Prostate gland (tissue), 2 donors: ENCODE data around the gene TMEM272.

Experiments
- POLR2A ChIP-seq: fragments of 450-650 bp; IDR thresholded peaks from one replicate; pipeline ENCODE4 v1.6.1; 2016; ENCODE audit warnings: antibody characterized with exemption, mild to moderate bottlenecking
- TF ChIP-seq, protein P1 (sequence below), 4 experiments: fragments of 200-600 bp in 2 of 4; fragments of 450-650 bp in 2 of 4; sonication (generic) in 2 of 4; IDR thresholded peaks; 1 replicate in 3 of 4; 2 replicates in 1 of 4; pipeline ENCODE4 v1.5.1; 2016 to 2019; ENCODE audit warnings: antibody characterized with exemption in 4 of 4, mild to moderate bottlenecking in 2 of 4, moderate library complexity in 2 of 4

GRCh38 chr13:51786425-51787265 is 58.3 kb downstream of the TMEM272 start:
- TF ChIP-seq, protein P1, sequence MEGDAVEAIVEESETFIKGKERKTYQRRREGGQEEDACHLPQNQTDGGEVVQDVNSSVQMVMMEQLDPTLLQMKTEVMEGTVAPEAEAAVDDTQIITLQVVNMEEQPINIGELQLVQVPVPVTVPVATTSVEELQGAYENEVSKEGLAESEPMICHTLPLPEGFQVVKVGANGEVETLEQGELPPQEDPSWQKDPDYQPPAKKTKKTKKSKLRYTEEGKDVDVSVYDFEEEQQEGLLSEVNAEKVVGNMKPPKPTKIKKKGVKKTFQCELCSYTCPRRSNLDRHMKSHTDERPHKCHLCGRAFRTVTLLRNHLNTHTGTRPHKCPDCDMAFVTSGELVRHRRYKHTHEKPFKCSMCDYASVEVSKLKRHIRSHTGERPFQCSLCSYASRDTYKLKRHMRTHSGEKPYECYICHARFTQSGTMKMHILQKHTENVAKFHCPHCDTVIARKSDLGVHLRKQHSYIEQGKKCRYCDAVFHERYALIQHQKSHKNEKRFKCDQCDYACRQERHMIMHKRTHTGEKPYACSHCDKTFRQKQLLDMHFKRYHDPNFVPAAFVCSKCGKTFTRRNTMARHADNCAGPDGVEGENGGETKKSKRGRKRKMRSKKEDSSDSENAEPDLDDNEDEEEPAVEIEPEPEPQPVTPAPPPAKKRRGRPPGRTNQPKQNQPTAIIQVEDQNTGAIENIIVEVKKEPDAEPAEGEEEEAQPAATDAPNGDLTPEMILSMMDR (IDR thresholded peaks at IDR 0.05), result no peak
- TF ChIP-seq POLR2A, result no peak
